ENCODE data around the gene ZFYVE28. TPM values are rescaled to one million over a fixed set of nuclear protein-coding genes. Genes with fewer than 3 reads are reported as not detected.

The ZFYVE28 gene
- total RNA-seq, 1 donor from 2014 or later = 5.1 TPM

DNA sequence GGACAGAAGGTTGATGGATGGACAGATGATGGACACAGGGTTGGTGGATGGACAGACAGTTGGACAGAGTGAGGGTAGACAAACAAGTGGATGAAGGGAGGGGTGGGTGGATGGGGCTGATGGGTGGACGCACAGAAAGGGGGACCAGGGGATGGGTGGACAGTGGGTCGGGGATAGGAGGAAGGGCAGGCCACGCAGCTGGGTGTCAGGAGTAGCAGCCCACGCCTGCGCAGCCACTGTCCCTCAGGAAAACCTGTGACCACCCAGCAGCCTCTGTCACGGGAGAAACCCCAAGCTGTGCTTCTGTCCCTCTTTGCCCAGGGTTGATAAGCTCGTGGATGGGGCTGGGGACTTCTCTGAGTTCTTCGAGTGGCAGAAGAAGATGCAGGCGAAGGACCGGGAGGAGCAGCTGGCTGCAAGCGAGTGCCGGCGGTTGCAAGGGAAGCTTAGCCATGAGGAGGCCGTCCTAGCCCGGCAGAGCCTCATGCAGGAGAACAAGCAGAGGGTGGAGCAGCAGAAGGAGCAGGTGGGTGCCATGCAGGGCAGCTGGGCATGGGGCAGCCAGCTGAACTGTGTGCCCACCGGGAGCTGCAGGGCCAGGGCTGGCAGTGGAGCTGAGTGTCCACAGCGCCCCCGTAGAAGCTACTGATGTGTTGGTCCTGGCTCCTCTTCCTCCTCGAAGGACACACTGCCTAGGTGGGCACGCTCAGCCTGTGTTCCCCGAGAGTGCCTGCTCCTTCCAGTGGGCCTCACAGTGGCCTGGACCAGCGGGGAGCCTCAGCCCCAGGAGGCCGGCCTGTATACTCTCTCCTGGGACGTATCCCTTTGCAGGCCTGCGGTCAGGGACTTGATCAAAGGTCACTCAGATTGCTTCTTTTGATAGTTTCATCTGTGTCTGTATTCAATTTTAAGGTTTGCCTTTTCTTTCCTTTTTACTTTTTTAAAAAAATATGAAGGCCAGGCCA lies 33.7 kb upstream of the ZFYVE28 start:
- no peak overlapping the region for H3K4me3 Mint-ChIP-seq
- H3K9me3 Mint-ChIP-seq = no peaks in the 10 kb centered on the region
- no peak overlapping the region for H3K27ac Mint-ChIP-seq
- DNase-seq (ENCODE audit: low spot score) = no peak
- intact Hi-C loops (cut with micrococcal nuclease) = no loop called here
- H3K36me3 Mint-ChIP-seq (ENCODE audit: low read depth) = no peaks in the 10 kb centered on the region
- H3K4me1 Mint-ChIP-seq (ENCODE audit: low read depth) = no peaks in the 10 kb centered on the region
- H3K27me3 Mint-ChIP-seq (ENCODE audit: insufficient read depth) = peaks cover 6% of the 10 kb centered on the region

DNA sequence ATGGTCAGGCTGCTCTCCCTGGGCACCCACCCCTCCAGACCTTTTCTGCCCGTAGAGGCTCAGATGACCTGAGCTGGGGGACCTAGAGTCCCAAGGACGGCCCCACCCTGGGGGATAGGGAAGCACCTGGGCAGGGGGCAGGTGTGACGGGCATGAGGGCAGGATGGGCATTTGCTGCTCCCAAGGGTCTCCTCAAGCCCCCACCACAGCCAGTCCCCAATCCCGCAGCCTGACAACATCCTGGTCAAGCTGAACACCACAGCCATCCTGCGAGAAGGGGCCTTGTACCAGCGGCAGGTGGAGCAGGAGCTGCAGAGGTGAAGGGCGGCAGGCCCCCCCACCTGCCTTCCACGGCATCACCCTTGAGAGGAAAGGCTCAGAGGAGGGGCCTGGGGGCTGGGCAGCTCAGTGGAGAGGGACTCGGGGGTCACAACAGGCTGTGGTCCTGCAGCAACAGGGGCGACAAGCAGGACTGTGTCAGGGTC lies 32.6 kb upstream of the ZFYVE28 start:
- no peak for DNase-seq (ENCODE audit: low spot score)
- Mint-ChIP-seq H3K27ac (no peak overlapping the region), H3K4me3 (no peak overlapping the region), H3K27me3 (ENCODE audit: insufficient read depth) (peaks cover 6% of the 10 kb centered on the region), H3K36me3 (ENCODE audit: low read depth) (no peaks in the 10 kb centered on the region), H3K4me1 (ENCODE audit: low read depth) (no peaks in the 10 kb centered on the region), H3K9me3 (no peaks in the 10 kb centered on the region)
- intact Hi-C loops (cut with micrococcal nuclease) = no loop called here

DNA sequence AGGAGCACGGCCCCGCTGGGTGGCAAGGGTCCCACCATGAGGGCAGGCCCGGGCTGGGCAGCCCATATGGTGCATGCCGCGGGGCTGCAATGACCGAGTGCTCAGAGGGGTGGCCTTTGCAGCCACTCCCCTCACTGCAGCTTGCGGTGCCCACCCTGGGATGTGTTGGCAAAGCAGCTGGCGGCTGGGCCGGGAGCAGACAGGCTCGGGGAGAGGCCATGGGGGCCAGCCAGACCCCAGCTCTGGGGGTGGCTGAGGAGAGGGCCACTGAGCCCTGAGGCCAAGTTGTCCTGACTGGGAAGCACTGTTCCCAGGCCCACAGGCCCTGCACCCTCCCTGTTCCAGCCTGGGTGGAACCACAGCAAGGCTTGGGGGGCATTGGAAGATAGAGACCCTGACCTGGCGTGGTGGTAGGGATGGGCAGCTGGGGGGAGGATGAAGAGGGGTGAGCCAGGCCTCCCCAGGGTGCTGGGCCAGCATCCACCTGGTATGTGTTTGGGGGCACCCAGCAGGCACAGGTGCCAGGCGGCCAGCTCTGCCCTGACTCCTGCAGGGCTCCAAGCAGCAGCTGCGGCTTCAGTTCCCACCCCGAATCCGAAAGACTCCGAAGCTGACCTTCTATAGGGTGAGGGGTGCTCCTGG lies 32.1 kb upstream of the ZFYVE28 start:
- peaks cover 7% of the 10 kb centered on the region for H3K27me3 Mint-ChIP-seq (ENCODE audit: insufficient read depth)
- no peaks in the 10 kb centered on the region for H3K9me3 Mint-ChIP-seq
- H3K36me3 Mint-ChIP-seq (ENCODE audit: low read depth) = no peaks in the 10 kb centered on the region
- no peaks in the 10 kb centered on the region for H3K4me1 Mint-ChIP-seq (ENCODE audit: low read depth)
- DNase-seq (ENCODE audit: low spot score) = no peak
- intact Hi-C loops (cut with micrococcal nuclease) = no loop called here
- no peak overlapping the region for H3K4me3 Mint-ChIP-seq
- H3K27ac Mint-ChIP-seq = no peak overlapping the region

GRCh38 chr4:2449511-2450392 lies 31.3 kb upstream of the ZFYVE28 start:
- no peaks in the 10 kb centered on the region for H3K36me3 Mint-ChIP-seq (ENCODE audit: low read depth)

DNA sequence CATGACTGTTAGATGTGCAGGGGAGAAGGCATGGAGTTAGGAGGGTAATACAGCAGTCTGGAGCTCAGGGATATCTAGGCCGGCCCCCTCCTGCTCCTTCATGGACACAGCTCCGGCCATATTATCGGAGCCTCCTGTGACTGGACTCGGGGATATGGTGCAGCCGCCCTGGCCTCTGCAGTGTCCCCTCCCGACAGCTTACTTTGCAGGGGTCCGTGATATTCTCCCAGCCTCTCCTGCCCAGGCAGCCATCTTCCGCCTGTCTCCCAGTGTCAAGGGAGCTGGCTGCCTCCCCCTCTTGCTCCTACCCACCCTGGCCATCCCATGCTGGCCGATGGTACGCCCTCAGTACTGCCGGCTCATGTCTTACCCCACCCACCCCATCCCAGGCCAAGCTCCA lies 30.6 kb upstream of the ZFYVE28 start:
- no peak for DNase-seq (ENCODE audit: low spot score)
- H3K4me3 Mint-ChIP-seq = no peak overlapping the region
- H3K9me3 Mint-ChIP-seq = no peaks in the 10 kb centered on the region
- H3K36me3 Mint-ChIP-seq (ENCODE audit: low read depth) = no peaks in the 10 kb centered on the region
- no peak overlapping the region for H3K27ac Mint-ChIP-seq
- H3K27me3 Mint-ChIP-seq (ENCODE audit: insufficient read depth) = peaks cover 8% of the 10 kb centered on the region
- intact Hi-C loops (cut with micrococcal nuclease) = no loop called here
- no peaks in the 10 kb centered on the region for H3K4me1 Mint-ChIP-seq (ENCODE audit: low read depth)

More at GRCh38 chr4:2449511-2450392, 31.3 kb upstream of the ZFYVE28 start:
- Mint-ChIP-seq H3K27ac (no peak overlapping the region), H3K4me1 (ENCODE audit: low read depth) (no peaks in the 10 kb centered on the region), H3K4me3 (no peak overlapping the region), H3K9me3 (no peaks in the 10 kb centered on the region), H3K27me3 (ENCODE audit: insufficient read depth) (peaks cover 8% of the 10 kb centered on the region)
- intact Hi-C loops (cut with micrococcal nuclease) = no loop called here
- no peak for DNase-seq (ENCODE audit: low spot score)

- Mint-ChIP-seq H3K9me3 (no peaks in the 10 kb centered on the region), H3K4me1 (ENCODE audit: low read depth) (no peaks in the 10 kb centered on the region), H3K27ac (no peak overlapping the region), H3K27me3 (ENCODE audit: insufficient read depth) (peaks cover 8% of the 10 kb centered on the region), H3K36me3 (ENCODE audit: low read depth) (no peaks in the 10 kb centered on the region), H3K4me3 (no peak overlapping the region)
- no peak for DNase-seq (ENCODE audit: low spot score)
- intact Hi-C loops (cut with micrococcal nuclease) = no loop called here
These were observed 30.1 kb upstream of the ZFYVE28 start for GRCh38 chr4:2448589-2448988.

DNA sequence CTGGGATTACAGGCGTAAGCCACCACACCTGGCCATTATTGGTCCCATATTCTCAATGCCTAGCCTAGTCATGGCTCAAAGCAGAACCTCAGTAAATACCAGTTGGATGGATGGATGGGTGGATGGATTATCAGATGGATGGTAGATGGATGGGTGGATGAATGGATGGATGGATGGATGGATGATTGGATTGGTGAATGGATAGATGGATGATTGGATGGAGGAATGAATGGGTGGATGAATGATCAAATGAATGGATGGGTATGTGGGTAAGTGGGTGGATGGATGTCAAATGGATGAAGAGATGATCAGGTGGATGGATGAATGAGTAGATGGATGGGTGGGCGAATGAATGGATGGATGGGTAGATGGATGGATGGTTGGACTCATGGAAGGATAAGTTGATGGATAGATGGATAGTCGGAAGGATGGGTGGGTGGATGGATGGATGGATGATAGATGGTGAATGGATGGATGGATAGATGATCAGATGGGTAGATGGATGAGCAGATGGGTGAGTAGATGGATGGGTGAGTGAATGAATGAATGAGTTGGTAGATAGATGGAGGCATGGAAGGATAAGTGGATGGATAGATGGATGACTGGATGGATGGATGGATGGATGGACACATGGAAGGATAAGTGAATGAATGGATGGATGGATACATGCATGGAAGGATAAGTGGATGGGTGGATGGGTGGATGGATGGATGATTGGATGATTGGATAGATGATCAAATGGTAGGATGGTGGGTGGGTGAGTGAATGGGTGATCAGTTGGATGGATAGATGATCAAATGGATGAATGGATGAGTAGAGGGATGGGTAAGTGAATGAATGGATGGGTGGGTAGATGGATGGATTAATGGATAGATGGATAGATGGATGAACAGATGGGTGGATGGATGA lies 28.5 kb upstream of the ZFYVE28 start:
- no peaks in the 10 kb centered on the region for H3K9me3 Mint-ChIP-seq
- intact Hi-C loops (cut with micrococcal nuclease) = no loop called here
- DNase-seq (ENCODE audit: low spot score) = no peak
- H3K36me3 Mint-ChIP-seq (ENCODE audit: low read depth) = no peaks in the 10 kb centered on the region
- H3K4me3 Mint-ChIP-seq = no peak overlapping the region
- H3K4me1 Mint-ChIP-seq (ENCODE audit: low read depth) = no peaks in the 10 kb centered on the region
- H3K27ac Mint-ChIP-seq = no peak overlapping the region
- peaks cover 4% of the 10 kb centered on the region for H3K27me3 Mint-ChIP-seq (ENCODE audit: insufficient read depth)

GRCh38 chr4:2445571-2445970 lies 27.1 kb upstream of the ZFYVE28 start:
- no peak for DNase-seq (ENCODE audit: low spot score)
- Mint-ChIP-seq H3K4me1 (ENCODE audit: low read depth) (no peaks in the 10 kb centered on the region), H3K27me3 (ENCODE audit: insufficient read depth) (peaks cover 4% of the 10 kb centered on the region), H3K36me3 (ENCODE audit: low read depth) (no peaks in the 10 kb centered on the region), H3K4me3 (no peak overlapping the region), H3K9me3 (no peaks in the 10 kb centered on the region), H3K27ac (no peak overlapping the region)
- intact Hi-C loops (cut with micrococcal nuclease) = no loop called here

DNA sequence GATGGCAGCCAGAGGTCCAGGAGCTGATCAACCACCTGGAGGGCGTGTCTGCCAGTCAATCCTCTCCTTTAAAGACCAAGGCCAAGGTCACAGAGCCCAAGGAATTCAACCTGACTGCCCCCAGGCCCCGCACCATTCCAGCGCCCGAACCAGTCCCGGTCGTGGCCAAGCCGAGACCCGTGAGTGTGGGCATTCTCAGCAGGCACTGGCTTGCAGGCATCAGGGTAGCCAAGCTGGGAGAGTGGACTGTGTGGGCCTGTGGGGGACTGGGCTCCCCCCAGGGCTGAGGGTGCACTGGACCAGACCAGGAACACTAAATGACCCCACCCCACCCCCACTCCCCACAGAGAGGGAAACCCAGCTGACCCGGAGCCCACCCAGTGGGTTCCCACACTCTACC lies 26.7 kb upstream of the ZFYVE28 start:
- Mint-ChIP-seq H3K27me3 (ENCODE audit: insufficient read depth) (peaks cover 4% of the 10 kb centered on the region), H3K27ac (no peak overlapping the region), H3K4me3 (no peak overlapping the region), H3K9me3 (no peaks in the 10 kb centered on the region), H3K4me1 (ENCODE audit: low read depth) (no peaks in the 10 kb centered on the region), H3K36me3 (ENCODE audit: low read depth) (no peaks in the 10 kb centered on the region)
- intact Hi-C loops (cut with micrococcal nuclease) = no loop called here
- no peak for DNase-seq (ENCODE audit: low spot score)

GRCh38 chr4:2443956-2444740 lies 25.7 kb upstream of the ZFYVE28 start:
- H3K4me1 Mint-ChIP-seq (ENCODE audit: low read depth) = no peaks in the 10 kb centered on the region
- no peaks in the 10 kb centered on the region for H3K36me3 Mint-ChIP-seq (ENCODE audit: low read depth)
- DNase-seq (ENCODE audit: low spot score) = no peak
- no peak overlapping the region for H3K4me3 Mint-ChIP-seq
- intact Hi-C loops (cut with micrococcal nuclease) = no loop called here
- no peaks in the 10 kb centered on the region for H3K9me3 Mint-ChIP-seq
- H3K27me3 Mint-ChIP-seq (ENCODE audit: insufficient read depth) = peaks cover 2% of the 10 kb centered on the region
- no peak overlapping the region for H3K27ac Mint-ChIP-seq

- H3K9me3 Mint-ChIP-seq = no peaks in the 10 kb centered on the region
- H3K4me3 Mint-ChIP-seq = no peak overlapping the region
- DNase-seq (ENCODE audit: low spot score) = no peak
- H3K27me3 Mint-ChIP-seq (ENCODE audit: insufficient read depth) = peaks cover 2% of the 10 kb centered on the region
- intact Hi-C loops (cut with micrococcal nuclease) = no loop called here
- no peaks in the 10 kb centered on the region for H3K4me1 Mint-ChIP-seq (ENCODE audit: low read depth)
- H3K27ac Mint-ChIP-seq = no peak overlapping the region
- no peaks in the 10 kb centered on the region for H3K36me3 Mint-ChIP-seq (ENCODE audit: low read depth)
These were observed 24.8 kb upstream of the ZFYVE28 start for GRCh38 chr4:2443061-2443730.

Measured in activated T-helper 1 cell treated with anti-CD3 and anti-CD28 coated beads, Interleukin-12 subunit alpha, Interleukin-12 subunit beta, Interleukin-2, Interleukin-4 antibody, amounts not matched to agents 30 ng/mL and 10 ng/mL and 1 ng/mL, durations not matched to agents 14 hours and 24 hours and 36 hours (primary cell).